BJ (cell line): Measurements from ENCODE around the gene RAD9A. TPM values are rescaled to one million over a fixed set of nuclear protein-coding genes. Genes with fewer than 3 reads are reported as not detected.

Source experiments
- CTCF ChIA-PET: fragments of 350-600 bp; formaldehyde crosslinking; extraction: SDS; loops from one replicate; lab custom pipeline; 2021; ENCODE audit warnings: antibody characterized with exemption, inconsistent platforms; lab: Yijun Ruan, JAX
- POLR2A ChIA-PET: fragments of 300-600 bp; sonication (Branson Sonifier 250); formaldehyde crosslinking; extraction: SDS; loops from one replicate; lab custom pipeline; 2021; ENCODE audit warnings: antibody characterized with exemption; lab: Charles Lee
- DNase-seq: peaks from one replicate; pipeline ENCODE4 v3.0.0-alpha.2; 2011; ENCODE audit warnings: low read depth
- H3K27me3 ChIP-seq: 2 replicates; pipeline ENCODE4 v1.6.0; 2011; ENCODE audit warnings: low read length; ENCODE audit not compliant: control insufficient read depth, insufficient read depth
- H3K36me3 ChIP-seq: 2 replicates; pipeline ENCODE4 v1.5.1; 2011; ENCODE audit warnings: low read length; ENCODE audit not compliant: control insufficient read depth, insufficient read depth
- H3K4me3 ChIP-seq: 2 replicates; pipeline ENCODE4 v1.5.1; 2011; ENCODE audit warnings: low read depth, mild to moderate bottlenecking, control low read depth, low read length
- CTCF ChIP-seq: IDR thresholded peaks from 2 replicates; pipeline ENCODE4 v1.5.1; 2011; ENCODE audit warnings: low read depth, mild to moderate bottlenecking, control low read depth, inconsistent platforms, low read length, moderate library complexity; ENCODE audit not compliant: insufficient read depth
- polyA plus RNA-seq: library from polyadenylated mRNA; depleted of rRNA; stranded (reverse); fragments of >200 nt; gene quantifications from 2 replicates; pipeline ENCODE4 v1.2.3, GENCODE V29; 2011; rRNA removed
- small RNA-seq: library from RNA; depleted of rRNA; stranded (forward); fragments of <200 nt; gene quantifications from one replicate; pipeline ENCODE3, GENCODE V24; 2012; ENCODE audit warnings: low replicate concordance, low read depth; ENCODE audit not compliant: insufficient read length

Gene RAD9A
- polyA plus RNA-seq, 1 experiment: 10.7 TPM

GRCh38 chr11:67442504-67443404, 51.0 kb downstream of the RAD9A start:
- H3K27me3 ChIP-seq: no peaks in the 10 kb centered on the region
- H3K36me3 ChIP-seq: peaks cover 17% of the 10 kb centered on the region
- POLR2A ChIA-PET: no interaction called here
- DNase-seq: no peak
- CTCF ChIA-PET: interaction anchor here (1.2 to 1.3 kb wide), 2 partner anchors 15 to 41 kb away, joined by 3 read pairs; partner anchors contain the start of gene PPP1CA
- peak overlapping the region; percentile 90 for H3K4me3 ChIP-seq
- TF ChIP-seq CTCF: no peak

DNA sequence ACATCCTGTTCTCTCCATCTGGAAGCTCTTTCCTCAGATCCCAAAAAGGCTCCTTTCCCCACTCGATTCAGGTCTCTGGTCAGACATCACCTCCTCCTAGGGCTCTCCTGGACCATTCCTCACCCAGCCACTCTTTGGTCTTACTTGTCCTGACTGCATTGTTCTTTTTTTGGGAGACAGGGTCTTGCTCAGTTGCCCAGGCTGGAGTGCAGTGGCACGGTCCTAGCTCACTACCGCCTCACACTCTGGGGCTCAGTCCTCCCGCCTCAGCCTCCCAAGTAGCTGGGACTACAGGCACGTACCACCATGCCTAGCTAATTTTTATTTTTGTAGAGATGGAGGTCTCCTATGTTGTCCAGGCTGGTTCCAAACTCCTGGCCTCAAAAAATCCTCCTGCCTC, 53.7 kb downstream of the RAD9A start:
- POLR2A ChIA-PET: no interaction called here
- Histone ChIP-seq H3K4me3 (no peak overlapping the region), H3K27me3 (no peaks in the 10 kb centered on the region), H3K36me3 (peaks cover 11% of the 10 kb centered on the region)
- DNase-seq: no peak
- no peak for TF ChIP-seq CTCF
- CTCF ChIA-PET: interaction anchor here (0.7 kb wide), 1 partner anchor 14 kb away, joined by 3 read pairs; no protein-coding TSS in a partner anchor

Small RNA genes within 50 kb of the gene (small RNA-seq; reads per million reads assigned to genes)
- gene RN7SKP239: not detected
- not detected for gene RNU6-1238P

Other genes starting within 250 kb of the RAD9A start
- gene GRK2, start 125.5 kb upstream of the RAD9A start, polyA plus RNA-seq: 21.9 and 31.2 TPM in 2 replicates
- gene ANKRD13D, start 102.7 kb upstream of the RAD9A start, polyA plus RNA-seq: 18.4 and 30.7 TPM in 2 replicates
- gene SSH3, start 88.5 kb upstream of the RAD9A start, polyA plus RNA-seq: 19.1 and 22.1 TPM in 2 replicates
- 95.6 and 119 TPM in 2 replicates for gene POLD4, start 38.4 kb upstream of the RAD9A start, polyA plus RNA-seq
- gene CLCF1, start 18.4 kb upstream of the RAD9A start, polyA plus RNA-seq: 13.9 and 21.3 TPM in 2 replicates
- gene PPP1CA, start 9.9 kb downstream of the RAD9A start, polyA plus RNA-seq: 146 and 233 TPM in 2 replicates
- gene TBC1D10C, start 12.1 kb downstream of the RAD9A start, polyA plus RNA-seq: not detected in 2 replicates
- 0.07 and 0.12 TPM in 2 replicates for gene CARNS1, start 23.7 kb downstream of the RAD9A start, polyA plus RNA-seq
- 42.9 and 59.9 TPM in 2 replicates for gene RPS6KB2, start 36.5 kb downstream of the RAD9A start, polyA plus RNA-seq
- 0.27 and 0.43 TPM in 2 replicates for gene PTPRCAP, start 45.7 kb downstream of the RAD9A start, polyA plus RNA-seq
- 86.5 and 158 TPM in 2 replicates for gene CORO1B, start 51.5 kb downstream of the RAD9A start, polyA plus RNA-seq
- gene GPR152, start 60.7 kb downstream of the RAD9A start, polyA plus RNA-seq: not detected in 2 replicates
- gene CABP4, start 63.4 kb downstream of the RAD9A start, polyA plus RNA-seq: not detected in 2 replicates
- 30.6 and 31.7 TPM in 2 replicates for gene TMEM134, start 77.3 kb downstream of the RAD9A start, polyA plus RNA-seq
- 69.9 and 133 TPM in 2 replicates for gene AIP, start 91.0 kb downstream of the RAD9A start, polyA plus RNA-seq
- gene PITPNM1, start 113.4 kb downstream of the RAD9A start, polyA plus RNA-seq: 8.0 and 14.4 TPM in 2 replicates
- 15.4 and 30.4 TPM in 2 replicates for gene CDK2AP2, start 116.2 kb downstream of the RAD9A start, polyA plus RNA-seq
- not detected in 2 replicates for gene CABP2, start 131.5 kb downstream of the RAD9A start, polyA plus RNA-seq
- gene GSTP1, start 191.8 kb downstream of the RAD9A start, polyA plus RNA-seq: 679 and 883 TPM in 2 replicates
- 97.9 and 149 TPM in 2 replicates for gene NDUFV1, start 214.9 kb downstream of the RAD9A start, polyA plus RNA-seq
- 1.3 and 1.7 TPM in 2 replicates for gene NUDT8, start 238.0 kb downstream of the RAD9A start, polyA plus RNA-seq
- gene TBX10, start 247.8 kb downstream of the RAD9A start, polyA plus RNA-seq: not detected in 2 replicates